HepG2 (cell line): ENCODE measurements around the gene FOXI3. TPM values are rescaled to one million over a fixed set of nuclear protein-coding genes. Genes with fewer than 3 reads are reported as not detected.

Source experiments
- ATAC-seq: fragments of 200-7000 bp; cut with Tn5 transposase; 3 replicates; pipeline ENCODE4 v1.9.1; 2020; ENCODE audit warnings: mild to moderate bottlenecking, moderate library complexity
- BruUV-seq: library from RNA; stranded (reverse); fragments of 400-500 nt; replicated peaks from 2 replicates; lab custom pipeline; 2021; lab: Mats Ljungman, UMichigan
- CTCF ChIA-PET: fragments of 300-600 bp; formaldehyde crosslinking; extraction: SDS; loops from one replicate; lab custom pipeline; 2021; ENCODE audit warnings: low total read pairs, inconsistent platforms, low intra/inter-chr PET ratio; lab: Yijun Ruan, JAX
- POLR2A ChIA-PET: fragments of 350-600 bp; sonication (Branson Sonifier 250); formaldehyde crosslinking; loops from one replicate; lab custom pipeline; 2020; ENCODE audit warnings: antibody characterized with exemption, inconsistent platforms; lab: Yijun Ruan, JAX
- DNase-seq: peaks from one replicate; pipeline ENCODE4 v3.0.0-alpha.2; 2015; ENCODE audit warnings: low spot score
- FAIRE-seq: peaks from 3 replicates; lab custom pipeline; 2011; peaks lifted over from hg19 to GRCh38; lab: Jason Lieb, UNC
- H2AFZ ChIP-seq: one replicate; pipeline ENCODE4 v1.6.1; 2011; ENCODE audit warnings: low read length, inconsistent platforms
- H3K27ac ChIP-seq: fragments of 300-600 bp; 3 replicates; pipeline ENCODE4 v1.8.0; 2011; ENCODE audit warnings: mixed run types, mild to moderate bottlenecking, mixed read lengths, low read length, inconsistent platforms; ENCODE audit not compliant: insufficient read depth; ENCODE audit errors: extremely low read length
- H3K27me3 ChIP-seq, 2 experiments: fragments of 200-600 bp in 1 of 2; 2 replicates in 1 of 2; 3 replicates in 1 of 2; pipeline versions ENCODE4 v1.6.0 to v1.8.0; 2011; ENCODE audit warnings: low read length in 2 of 2, mild to moderate bottlenecking in 2 of 2, moderate library complexity in 2 of 2, inconsistent platforms in 1 of 2; ENCODE audit not compliant: insufficient read depth in 2 of 2, control insufficient read depth in 1 of 2
- H3K36me3 ChIP-seq, 2 experiments: fragments of 200-600 bp in 1 of 2; replicated peaks in 1 of 2; 2 replicates in 1 of 2; 3 replicates in 1 of 2; pipeline versions ENCODE4 v1.5.1 to v1.8.0; 2011; ENCODE audit warnings: low read length in 2 of 2, inconsistent platforms in 1 of 2; ENCODE audit not compliant: insufficient read depth in 2 of 2, control insufficient read depth in 1 of 2
- H3K4me1 ChIP-seq: 2 replicates; pipeline ENCODE4 v1.5.1; 2012; ENCODE audit warnings: low read length, inconsistent platforms; ENCODE audit not compliant: insufficient read depth
- H3K4me2 ChIP-seq: 2 replicates; pipeline ENCODE4 v1.6.0; 2011; ENCODE audit warnings: low read depth, low read length, inconsistent platforms
- H3K4me3 ChIP-seq, 3 experiments: fragments of 200-600 bp in 1 of 3; sonication (generic), shearing (Covaris generic) in 1 of 3; replicated peaks in 1 of 3; 2 replicates each; pipeline ENCODE4 v1.5.1; 2011 to 2016; ENCODE audit warnings: low read length in 3 of 3, inconsistent platforms in 2 of 3, low read depth in 2 of 3, mild to moderate bottlenecking in 2 of 3, control low read depth in 1 of 3, mixed read lengths in 1 of 3; ENCODE audit not compliant: insufficient read depth in 1 of 3
- H3K79me2 ChIP-seq: one replicate; pipeline ENCODE4 v1.6.1; 2011; ENCODE audit warnings: low read length, inconsistent platforms; ENCODE audit not compliant: insufficient read depth
- H3K9ac ChIP-seq: 2 replicates; pipeline ENCODE4 v1.6.0; 2011; ENCODE audit warnings: mild to moderate bottlenecking, low read depth, low read length, inconsistent platforms; ENCODE audit not compliant: insufficient read depth
- H3K9me3 ChIP-seq: 2 replicates; pipeline ENCODE4 v1.5.1; 2012; ENCODE audit warnings: mild to moderate bottlenecking, low read length
- H4K20me1 ChIP-seq: 2 replicates; pipeline ENCODE4 v1.6.0; 2011; ENCODE audit warnings: inconsistent platforms, mild to moderate bottlenecking, low read length, moderate library complexity; ENCODE audit not compliant: insufficient read depth
- ASH2L ChIP-seq: fragments of 300-600, 200-600 bp; sonication (generic); IDR thresholded peaks from 2 replicates; pipeline ENCODE4 v1.7.0; 2017; ENCODE audit warnings: low read depth, mild to moderate bottlenecking, moderate library complexity, mixed read lengths, low read length; ENCODE audit not compliant: insufficient read length
- ATF4 ChIP-seq, 2 experiments: fragments of 450-650 bp in 1 of 2; sonication (generic) in 1 of 2; formaldehyde crosslinking; IDR thresholded peaks; 2 replicates each; pipeline versions ENCODE4 v1.5.0 to v1.8.0; 2020 to 2022; ENCODE audit warnings: mild to moderate bottlenecking in 1 of 2, missing genetic modification reagents in 1 of 2
- ATF7 ChIP-seq, 2 experiments: fragments of 450-650 bp in 1 of 2; sonication (generic) in 1 of 2; formaldehyde crosslinking in 1 of 2; IDR thresholded peaks; 2 replicates each; pipeline versions ENCODE4 v1.4.0 to v1.6.1; 2016 to 2020; ENCODE audit warnings: antibody characterized with exemption in 1 of 2, mild to moderate bottlenecking in 1 of 2, missing genetic modification reagents in 1 of 2
- CEBPB ChIP-seq: IDR thresholded peaks from 2 replicates; pipeline ENCODE4 v1.6.1; 2011; ENCODE audit warnings: low read depth, low read length, improper control_type of control experiment, borderline replicate concordance
- IKZF1 ChIP-seq: fragments of 450-650 bp; IDR thresholded peaks from 2 replicates; pipeline ENCODE4 v1.7.1; 2016
- MAX ChIP-seq: IDR thresholded peaks from 2 replicates; pipeline ENCODE4 v1.6.1; 2012; ENCODE audit warnings: inconsistent platforms
- POLR2AphosphoS5 ChIP-seq: IDR thresholded peaks from 2 replicates; pipeline ENCODE4 v1.6.1; 2012; ENCODE audit warnings: low read depth, low read length
- ZNF337 ChIP-seq: sonication (generic); formaldehyde crosslinking; IDR thresholded peaks from 2 replicates; pipeline ENCODE4 v1.5.1; 2020; ENCODE audit warnings: missing genetic modification reagents, low read depth, mild to moderate bottlenecking, borderline replicate concordance
- ZSCAN9 ChIP-seq: IDR thresholded peaks from 2 replicates; pipeline ENCODE4 v1.6.1; 2016; ENCODE audit warnings: borderline replicate concordance
- WGBS: methylation state at CpG from one replicate; pipeline ENCODE4 v1.1.6; 2017; ENCODE audit warnings: low lambda C conversion rate; 5-methylcytosine and 5-hydroxymethylcytosine counted together
- in situ Hi-C: cut with HindIII; loops from 2 replicates; pipeline ENCODE4 v1.10.0; 2017; ENCODE audit warnings: low pct_unique_long_range_greater_than_20kb; ENCODE audit not compliant: extremely low pct_ligation_motif_present
- intact Hi-C: fragments of 100-400 bp; cut with micrococcal nuclease; formaldehyde crosslinking; loops from one replicate; pipeline ENCODE4 v1.10.0; 2022; ENCODE audit not compliant: unreplicated experiment
- polyA plus RNA-seq, 8 experiments: library from polyadenylated mRNA; depleted of rRNA in 3 of 8; stranded (reverse) in 7 of 8; unstranded in 1 of 8; fragments of >200 nt; fragmentation: Illumina TruSeq in 4 of 8; extraction: Trizol in 4 of 8; gene quantifications; 2 replicates each; pipeline versions ENCODE4 v1.2.1 to v1.2.3, GENCODE V29; 2011 to 2016; ENCODE audit warnings: low read depth in 4 of 8, missing spikeins in 1 of 8, mixed read lengths in 1 of 8; ENCODE audit not compliant: insufficient read depth in 1 of 8
- total RNA-seq, 5 experiments: library from RNA; depleted of rRNA; stranded (reverse); fragments of >200 nt; fragmentation: Illumina TruSeq; extraction: Trizol; gene quantifications; 2 replicates each; pipeline ENCODE4 v1.2.3, GENCODE V29; 2016; ENCODE audit warnings: low read depth in 1 of 5

FOXI3 gene
- total and polyA plus RNA-seq, 2 of the 13 experiments (the other 11 are each of a cell fraction or from before 2014, with no cell fraction given) = not detected

- Histone ChIP-seq H3K4me1 (no peaks in the 10 kb centered on the region), H3K79me2 (no peaks in the 10 kb centered on the region), H3K27ac (no peak overlapping the region), H3K4me3 (no peak overlapping the region), H3K4me2 (no peak overlapping the region), H3K36me3 (no peaks in the 10 kb centered on the region), H3K9me3 (no peaks in the 10 kb centered on the region), H2AFZ (no peak overlapping the region), H3K27me3 (0 out of 5 replicates have a peak, but pooled peaks cover 0 to 4% of the 10 kb centered on the region in 2 experiments), H3K9ac (no peak overlapping the region), H4K20me1 (no peaks in the 10 kb centered on the region)
- no TSS peak for BruUV-seq
- DNase-seq (no peak), ATAC-seq (no peak), FAIRE-seq (no peak)
- in situ Hi-C loops (no loop called here), intact Hi-C loops (no loop called here)
- WGBS = 60% methylated on average over 2 of the region's 2 CpGs
- ChIA-PET CTCF (no interaction called here), POLR2A (no interaction called here)
- TF ChIP-seq CEBPB = peak; percentile 25; the same call in 1 of the 2 replicates
- 0 out of 4 replicates have a peak, but pooled peaks of 1 of the 2 experiments have one; percentile 10 for TF ChIP-seq ATF4 (CRISPR knock-in tag; IDR thresholded peaks at IDR 0.05)
- TF ChIP-seq ZSCAN9 (CRISPR knock-in tag) = no peak
- TF ChIP-seq ASH2L = no peak
- TF ChIP-seq IKZF1 = no peak
- 0 out of 2 replicates have a peak, but pooled peaks have one; percentile 10 for TF ChIP-seq ATF7 (IDR thresholded peaks at IDR 0.05)
- TF ChIP-seq ATF7 (CRISPR knock-in tag; IDR thresholded peaks at IDR 0.05) = no peak
These were observed 48.2 kb upstream of the FOXI3 start for GRCh38 chr2:88500691-88501090.

- Histone ChIP-seq H3K27ac (no peak overlapping the region), H3K4me2 (no peak overlapping the region), H3K4me1 (no peaks in the 10 kb centered on the region), H3K9ac (no peak overlapping the region), H3K4me3 (no peak overlapping the region), H3K36me3 (no peaks in the 10 kb centered on the region), H4K20me1 (no peaks in the 10 kb centered on the region), H2AFZ (no peak overlapping the region), H3K9me3 (no peaks in the 10 kb centered on the region), H3K27me3 (0 out of 5 replicates have a peak, but pooled peaks cover 0 to 4% of the 10 kb centered on the region in 2 experiments), H3K79me2 (no peaks in the 10 kb centered on the region)
- 0% methylated on average over 1 of the region's 1 CpG for WGBS
- intact Hi-C loops = no loop called here
- TF ChIP-seq POLR2AphosphoS5 (no peak), MAX (no peak), ZNF337 (no peak)
- DNase-seq (no peak), ATAC-seq (no peak), FAIRE-seq (no peak)
- CTCF ChIA-PET = no interaction called here
- no TSS peak for BruUV-seq
- POLR2A ChIA-PET = no interaction called here
- in situ Hi-C loops = no loop called here
These were observed 46.7 kb upstream of the FOXI3 start for GRCh38 chr2:88499204-88499603.
